ENCODE data around the gene UBAP2.

- TF ChIP-seq CTCF (conservative IDR thresholded peaks at IDR 0.05) (no peak), ZFX (IDR thresholded peaks at IDR 0.05) (no peak)
Observed at GRCh38 chr9:34001298-34001697, 47.4 kb downstream of the UBAP2 start.
